Measurements from ENCODE around the gene SPEM1. TPM values are rescaled to one million over a fixed set of nuclear protein-coding genes. Genes with fewer than 3 reads are reported as not detected.

SPEM1 gene
- total RNA-seq, 1 experiment from 2014 or later: not detected

GRCh38 chr17:7440113-7440833 lies 20.1 kb downstream of the SPEM1 start:
- no peak for DNase-seq (ENCODE audit: low read depth)

- DNase-seq (ENCODE audit: low read depth): peak; percentile 29
These were observed 20.7 kb downstream of the SPEM1 start for GRCh38 chr17:7440834-7441195.

GRCh38 chr17:7441266-7441665 lies 21.1 kb downstream of the SPEM1 start:
- DNase-seq (ENCODE audit: low read depth): no peak

- DNase-seq (ENCODE audit: low read depth): no peak
These were observed 22.0 kb downstream of the SPEM1 start for GRCh38 chr17:7442142-7442541.

- DNase-seq (ENCODE audit: low read depth): no peak
These were observed 23.7 kb downstream of the SPEM1 start for GRCh38 chr17:7443499-7444485.

GRCh38 chr17:7444682-7445618 lies 24.8 kb downstream of the SPEM1 start, which contains the start of gene CHRNB1:
TSS of gene CHRNB1 (plus strand) at chr17:7445061. CDS start at chr17:7445128, 67 bp downstream.
- no peak for DNase-seq (ENCODE audit: low read depth)

DNA sequence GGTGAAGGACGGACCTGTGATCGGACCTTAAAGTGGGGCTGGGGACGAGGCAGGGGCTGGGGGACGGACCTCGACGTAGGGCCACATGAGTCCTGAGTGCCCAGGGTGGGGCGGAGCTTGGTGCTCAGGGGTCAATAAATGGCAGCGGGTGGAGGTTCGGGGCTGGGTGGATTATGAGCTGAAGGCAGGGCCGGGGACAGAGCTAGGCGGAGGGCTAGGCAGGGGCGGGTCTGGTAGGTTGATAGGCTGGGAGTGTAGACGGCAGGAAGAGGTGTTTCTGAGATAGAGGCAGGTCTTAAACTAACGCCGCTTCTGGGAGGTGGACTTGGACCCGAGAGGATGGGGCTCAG lies 25.5 kb downstream of the SPEM1 start:
- no peak for DNase-seq (ENCODE audit: low read depth)

DNA sequence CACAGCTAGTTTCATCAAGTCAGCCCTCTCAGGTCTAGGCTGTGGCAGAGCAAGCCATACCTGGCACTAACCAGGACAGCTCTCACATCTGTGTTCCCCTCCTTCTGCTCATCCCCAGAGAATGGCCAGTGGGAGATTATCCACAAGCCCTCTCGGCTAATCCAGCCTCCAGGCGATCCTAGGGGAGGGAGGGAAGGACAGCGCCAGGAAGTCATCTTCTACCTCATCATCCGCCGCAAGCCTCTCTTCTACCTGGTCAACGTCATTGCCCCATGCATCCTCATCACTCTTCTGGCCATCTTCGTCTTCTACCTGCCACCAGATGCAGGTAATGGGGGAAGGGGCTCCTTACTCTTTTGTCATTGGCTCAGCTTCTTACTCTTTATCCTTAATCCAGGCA lies 28.3 kb downstream of the SPEM1 start:
- no peak for DNase-seq (ENCODE audit: low read depth)

DNA sequence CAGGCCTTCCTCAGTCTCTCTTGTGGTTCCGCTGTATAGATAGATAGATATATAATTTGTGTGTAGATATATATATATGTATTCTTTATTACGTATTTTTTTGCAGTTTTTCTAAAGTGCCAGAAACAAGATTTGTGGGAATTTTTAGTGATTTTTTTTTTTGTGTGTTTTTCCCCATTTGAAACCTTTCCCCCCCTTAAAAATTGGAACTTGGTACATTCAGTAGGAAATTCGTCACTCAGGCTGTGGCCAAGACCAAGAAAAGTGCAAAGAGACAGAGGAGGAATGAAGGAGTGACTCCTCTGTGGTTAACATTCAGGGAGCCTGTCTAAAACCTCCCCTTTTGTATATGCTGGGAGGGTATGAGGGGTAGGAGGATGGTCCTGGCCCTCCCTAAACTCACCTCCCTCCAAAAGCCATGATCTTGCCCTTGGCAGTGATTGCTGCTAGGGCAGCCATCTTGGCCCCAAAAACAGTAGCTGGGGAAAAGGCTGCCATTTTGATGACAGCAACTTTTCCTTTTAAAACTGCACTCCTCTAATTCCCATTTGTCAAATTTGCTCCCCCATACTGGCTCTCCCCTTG lies 39.9 kb downstream of the SPEM1 start:
- DNase-seq (ENCODE audit: low read depth): no peak

DNA sequence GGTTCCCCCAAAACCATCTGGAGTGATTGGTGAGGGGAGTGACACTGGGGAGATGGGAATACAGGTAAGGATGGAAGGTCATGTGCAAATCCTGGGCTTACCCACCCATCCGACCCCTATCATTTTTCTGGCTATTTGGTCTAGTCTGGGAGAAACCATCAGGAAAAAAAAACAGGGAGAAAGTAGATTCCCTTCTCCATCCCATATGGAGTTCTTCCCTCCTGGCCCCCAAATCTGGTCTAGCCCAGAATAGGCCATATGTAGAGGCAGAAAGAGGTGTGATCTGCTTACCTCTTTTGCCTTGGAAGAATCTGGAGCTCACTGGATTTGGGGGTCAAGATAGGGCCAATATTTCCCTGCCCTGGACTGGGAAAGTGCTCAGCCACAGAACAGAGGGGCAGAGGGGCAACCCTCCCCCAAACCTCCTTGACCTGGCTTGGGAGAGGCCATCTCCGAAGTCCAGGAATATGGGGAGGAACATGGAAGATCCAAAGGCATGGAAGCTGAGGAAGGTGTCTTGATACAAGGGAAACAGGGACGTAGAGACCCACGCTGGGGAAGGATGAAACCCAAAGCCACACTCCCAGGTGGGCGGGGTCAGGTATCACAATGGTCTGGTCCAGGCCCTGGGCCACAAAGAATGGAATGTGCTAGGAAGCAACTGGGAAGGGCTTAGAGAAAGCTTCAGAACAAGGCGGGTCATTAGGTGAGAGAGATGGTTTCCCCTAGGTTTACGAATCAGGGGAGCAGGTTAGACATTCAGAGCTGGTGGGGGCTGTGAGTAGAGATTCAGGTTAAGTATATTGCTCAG lies 40.9 kb downstream of the SPEM1 start:
- DNase-seq (ENCODE audit: low read depth): no peak

DNA sequence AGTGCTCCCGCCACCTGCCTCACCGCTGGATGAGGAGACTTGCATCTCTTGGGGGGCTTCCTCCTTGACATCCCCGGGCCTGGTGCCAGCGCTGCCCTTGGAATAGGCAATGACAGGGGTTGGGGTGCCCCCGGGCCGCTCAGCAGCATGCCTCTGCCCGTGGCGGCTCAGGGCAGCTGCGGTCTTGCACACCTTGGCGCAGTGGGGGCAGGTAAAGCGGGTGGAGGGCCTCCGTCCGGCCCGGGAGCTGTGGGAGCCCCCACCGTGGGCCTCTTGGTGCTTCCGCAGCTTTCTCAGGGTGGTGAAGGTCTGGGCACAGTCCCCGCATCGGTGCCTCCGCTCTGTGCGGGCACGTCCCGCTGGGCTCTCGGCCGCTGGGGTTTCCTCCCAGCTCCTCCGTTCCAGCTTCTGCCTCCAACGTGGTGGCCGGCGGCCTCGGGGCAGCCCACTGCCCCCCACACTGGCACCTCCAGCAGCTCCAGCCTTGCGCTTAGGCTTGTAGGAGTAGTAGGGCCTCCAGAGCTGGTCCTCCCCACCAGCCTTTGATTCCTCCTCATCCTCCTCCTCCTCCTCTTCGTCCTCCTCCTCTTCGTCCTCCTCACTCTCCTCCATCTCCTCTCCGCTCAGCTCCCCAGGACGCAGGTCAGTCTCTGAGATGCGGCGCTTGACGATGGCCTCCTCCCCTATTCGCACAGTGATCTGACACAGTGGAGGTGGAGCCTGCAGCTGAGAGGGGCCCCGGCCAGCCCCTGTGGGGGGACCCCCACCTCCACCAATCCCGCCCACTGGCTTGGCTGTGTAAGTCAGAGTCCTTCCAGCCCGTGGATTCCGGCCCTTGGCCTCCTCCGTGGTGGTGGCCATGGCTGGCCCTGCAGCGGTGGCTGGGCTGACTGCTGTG lies 42.6 kb downstream of the SPEM1 start:
- no peak for DNase-seq (ENCODE audit: low read depth)

DNA sequence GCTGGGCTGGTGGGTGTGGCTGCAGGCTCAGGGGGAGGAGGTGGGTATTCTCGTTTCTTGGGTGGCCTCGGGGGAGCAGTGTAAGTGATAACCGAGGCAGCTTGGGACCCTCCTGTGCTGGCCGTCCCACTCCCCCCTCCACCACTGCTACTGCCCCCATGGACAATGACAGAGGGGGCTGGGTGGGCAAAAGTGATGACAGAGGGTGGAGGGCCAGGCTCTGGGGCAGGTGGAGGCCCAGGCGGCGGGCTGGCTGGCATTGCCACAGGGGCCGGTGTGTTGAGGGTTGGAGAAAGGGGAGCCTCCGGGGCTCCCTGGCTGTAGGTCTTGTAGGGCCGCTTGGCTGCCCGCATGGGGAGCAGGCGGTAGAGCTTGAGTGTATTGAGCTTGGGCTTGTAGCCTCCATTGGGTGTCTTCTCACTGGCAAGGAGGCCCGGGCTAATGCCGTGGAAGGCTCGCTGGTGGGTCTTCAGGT lies 43.3 kb downstream of the SPEM1 start:
- no peak for DNase-seq (ENCODE audit: low read depth)

GRCh38 chr17:7464081-7464480 lies 44.0 kb downstream of the SPEM1 start:
- DNase-seq (ENCODE audit: low read depth): no peak

DNA sequence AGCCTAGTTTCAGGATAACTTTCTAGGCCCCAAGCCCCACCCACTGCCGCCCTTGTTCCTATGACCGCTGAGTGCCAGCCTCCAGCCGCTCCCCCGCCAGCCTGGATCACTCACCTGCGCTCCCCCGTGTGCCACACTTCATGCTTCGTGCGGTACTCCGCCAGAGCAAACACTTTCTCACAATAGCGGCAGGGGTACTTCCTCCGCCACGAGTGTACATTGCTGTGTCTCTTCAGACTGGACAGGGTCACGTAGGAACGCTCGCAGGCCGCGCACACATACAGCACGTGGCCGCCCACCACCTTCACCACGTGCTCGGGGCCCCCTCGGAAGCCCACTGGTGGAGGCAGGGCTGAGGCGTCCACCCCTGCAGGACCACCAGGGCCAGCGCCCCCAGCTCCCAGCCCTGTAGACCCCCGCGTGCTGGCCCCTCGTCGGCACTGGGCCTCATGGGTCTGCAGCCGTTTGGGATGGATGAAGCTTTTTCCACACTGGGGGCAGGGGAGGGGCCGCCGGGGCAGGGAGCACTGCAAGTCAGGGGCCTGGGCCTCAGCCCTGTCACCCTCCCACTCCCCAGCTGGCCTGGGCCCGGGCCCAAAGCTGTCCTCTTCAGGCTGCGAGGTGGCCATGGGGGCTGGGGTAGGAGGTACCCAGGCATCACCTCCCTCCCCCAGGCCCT lies 45.6 kb downstream of the SPEM1 start:
- DNase-seq (ENCODE audit: low read depth): no peak

DNA sequence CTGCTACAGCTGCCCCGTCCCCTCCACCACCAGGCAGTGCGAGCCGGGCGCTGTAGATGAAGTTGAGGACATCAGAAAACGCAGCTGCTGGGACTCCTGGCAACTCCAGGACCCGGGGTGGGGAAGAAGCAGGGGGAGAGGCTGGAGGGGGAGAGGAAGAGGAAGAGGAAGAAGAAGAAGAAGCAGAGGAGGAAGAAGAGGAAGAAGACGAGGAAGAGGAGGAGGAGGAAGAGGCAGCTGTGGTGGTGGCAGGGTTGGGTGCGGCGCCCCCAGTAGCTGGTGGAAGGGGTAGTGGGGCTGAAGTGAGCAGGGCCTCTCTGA lies 46.2 kb downstream of the SPEM1 start:
- no peak for DNase-seq (ENCODE audit: low read depth)

DNA sequence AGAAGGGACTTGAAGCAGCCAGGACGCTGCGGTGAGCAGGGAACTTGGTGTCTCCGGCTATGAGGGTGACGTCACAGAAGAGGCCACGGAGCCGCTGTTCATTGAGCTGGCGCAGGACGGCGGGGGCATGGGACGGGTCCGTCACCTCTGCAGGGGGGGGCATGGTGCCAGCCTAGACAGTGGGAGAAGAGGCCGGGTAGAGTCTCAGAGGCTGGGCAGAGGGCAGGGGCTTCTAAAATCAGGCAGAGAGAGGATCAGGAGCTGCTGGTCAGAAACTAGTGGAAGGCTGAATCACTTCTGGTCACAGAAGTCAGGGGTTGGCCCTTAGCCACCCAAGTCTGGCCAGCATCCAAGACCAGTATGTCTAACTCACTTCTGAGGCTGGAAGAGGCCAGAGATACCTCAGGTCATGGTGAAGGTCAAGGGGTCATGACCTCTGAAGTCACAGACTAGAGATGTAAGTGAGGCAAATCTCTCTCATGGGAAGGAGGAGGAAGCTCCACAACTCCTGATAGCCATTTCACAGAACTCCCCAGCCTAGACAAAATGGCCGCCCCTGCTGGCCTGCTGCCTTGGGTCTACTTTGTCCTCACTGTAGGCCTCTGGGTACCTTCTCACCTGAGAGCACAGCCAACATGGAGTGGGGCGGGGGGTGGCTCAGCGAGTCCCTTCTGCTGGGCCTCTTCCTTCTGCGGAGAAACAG lies 46.7 kb downstream of the SPEM1 start:
- DNase-seq (ENCODE audit: low read depth): no peak

DNA sequence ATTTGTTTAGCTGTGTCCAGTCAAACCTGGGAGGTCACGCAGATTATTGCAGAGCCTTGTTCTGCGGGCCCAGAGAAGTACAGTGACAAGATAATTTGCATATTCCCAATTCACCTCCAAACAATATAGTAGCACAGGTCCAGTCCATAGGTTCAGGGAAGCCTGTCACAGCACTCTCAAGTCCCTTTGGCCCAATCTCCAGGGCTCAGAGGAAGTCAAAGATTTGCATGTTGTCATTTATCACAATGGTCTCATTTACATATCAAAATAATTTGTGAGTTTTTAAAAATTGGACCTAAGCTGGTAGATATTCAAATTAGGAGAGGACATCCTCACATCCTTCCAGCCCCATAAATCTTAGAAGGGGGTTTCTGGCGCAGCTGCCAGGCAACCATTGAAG lies 47.4 kb downstream of the SPEM1 start:
- DNase-seq (ENCODE audit: low read depth): no peak

GRCh38 chr17:7468290-7468689 lies 48.2 kb downstream of the SPEM1 start:
- DNase-seq (ENCODE audit: low read depth): no peak

Data from HT1080 (cell line).